ENCODE data around the gene PANK3.
A peak's percentile ranks its signal among the peaks of the same experiment; 100 is the strongest.
"Not testable (repeated sequence)": the region's sequence is repeated elsewhere in the genome, so short reads cannot be mapped to it uniquely, and the experiment has no call there.

Gene PANK3

DNA sequence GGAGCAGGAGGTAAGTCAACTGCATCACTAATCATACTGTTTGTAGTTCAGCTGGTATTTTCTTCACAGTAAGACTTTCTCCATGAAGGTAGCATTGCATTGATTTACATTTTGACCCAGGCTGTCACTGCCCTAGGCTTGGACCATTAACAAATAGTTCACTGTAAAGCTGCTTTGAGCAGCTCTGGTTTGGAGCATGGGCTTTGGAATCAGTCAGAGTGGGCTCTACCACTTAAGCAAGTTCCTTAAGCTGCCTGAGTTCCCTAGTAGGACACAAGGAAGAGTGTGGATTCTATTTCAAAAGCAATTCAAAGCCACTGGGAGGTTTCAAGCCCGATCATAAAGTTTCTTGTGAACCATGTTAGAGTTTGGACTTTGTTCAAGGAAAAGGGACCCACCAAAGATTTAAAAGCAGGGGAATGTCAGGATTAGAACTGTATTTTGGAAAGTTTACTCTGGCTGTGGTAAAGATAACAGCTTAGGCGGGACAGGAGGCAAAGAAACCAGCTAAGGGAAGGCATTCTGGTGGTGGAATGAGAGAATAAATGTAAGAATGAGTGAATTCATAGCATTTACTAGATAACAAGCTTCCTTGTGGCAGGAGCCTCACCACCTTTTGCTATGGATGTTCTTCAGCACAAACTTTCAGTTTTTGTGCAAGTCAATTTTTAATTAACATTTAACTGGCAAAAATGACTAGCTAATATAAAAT, 12.3 kb upstream of the PANK3 start:
- DNase-seq, result no peak

DNA sequence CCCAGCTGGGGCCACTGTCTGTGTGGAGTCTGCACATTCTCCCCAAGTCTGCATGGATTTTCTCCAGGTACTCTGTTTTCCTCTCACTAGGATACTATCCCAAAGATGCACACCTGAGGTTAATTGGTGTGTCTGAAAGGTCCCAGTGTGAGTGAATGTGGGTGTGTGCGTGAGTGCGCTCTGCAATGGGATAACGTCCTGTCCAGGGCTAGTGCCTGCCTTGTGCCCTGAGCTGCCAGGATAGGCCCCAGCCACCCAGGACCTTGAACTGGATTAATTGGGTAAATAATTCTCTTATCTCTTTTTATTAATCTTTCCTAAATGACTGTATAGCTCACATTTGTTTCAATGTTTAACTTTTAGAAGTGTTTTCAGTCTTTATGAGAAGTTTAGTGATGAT, 11.5 kb upstream of the PANK3 start:
- DNase-seq, result no peak

DNA sequence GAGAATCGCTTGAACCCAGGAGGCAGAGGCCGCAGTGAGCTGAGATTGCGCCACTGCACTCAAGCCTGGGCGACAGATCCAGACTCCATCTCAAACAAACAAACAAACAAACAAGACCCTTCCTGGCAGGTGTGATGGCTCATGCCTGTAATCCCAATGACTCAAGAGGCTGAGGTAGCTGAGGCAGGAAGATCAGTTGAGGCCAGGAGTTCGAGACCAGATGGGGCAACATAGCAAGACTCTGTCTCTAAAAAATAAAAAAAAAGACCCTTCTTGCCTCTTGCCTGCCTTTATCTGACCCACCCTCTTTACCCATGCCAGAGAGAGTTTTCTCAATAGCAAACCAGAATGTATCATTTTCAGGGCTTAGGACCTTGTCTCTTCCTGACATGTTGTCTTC, 8.8 kb upstream of the PANK3 start:
- DNase-seq, result no peak

DNA sequence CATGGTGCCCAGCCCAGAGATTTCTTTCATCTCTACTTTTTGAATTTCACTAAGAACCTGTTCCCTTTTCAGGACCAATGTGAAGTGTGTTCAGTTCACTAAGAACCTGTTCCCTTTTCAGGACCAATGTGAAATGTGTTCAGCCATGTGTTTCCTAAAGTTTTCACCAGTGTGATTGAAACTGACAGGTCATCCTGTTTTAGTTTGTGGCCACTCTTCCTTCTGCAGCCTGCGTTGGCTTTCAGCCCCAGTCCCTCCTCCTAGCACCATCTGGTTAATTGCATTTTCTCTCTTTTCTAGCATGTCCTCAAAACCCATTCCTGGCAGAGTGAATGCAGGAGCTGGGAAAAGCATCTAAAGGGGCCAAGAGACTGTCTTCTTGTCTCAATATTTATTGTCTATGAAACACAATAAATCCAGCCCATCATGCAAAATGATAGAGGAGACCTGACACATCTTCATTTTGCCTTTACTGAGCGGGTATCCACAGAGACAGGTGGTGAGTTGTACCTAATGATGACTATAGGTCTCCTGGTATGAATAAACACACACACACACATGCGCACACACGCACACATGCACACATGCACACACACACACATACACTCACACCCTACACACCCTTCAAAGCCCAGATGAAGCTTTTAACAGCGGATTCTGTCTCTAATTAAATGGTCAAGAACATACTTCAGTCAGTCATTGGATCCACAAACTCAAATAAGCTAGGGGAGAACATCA, 6.1 kb upstream of the PANK3 start:
- no peak for DNase-seq

DNA sequence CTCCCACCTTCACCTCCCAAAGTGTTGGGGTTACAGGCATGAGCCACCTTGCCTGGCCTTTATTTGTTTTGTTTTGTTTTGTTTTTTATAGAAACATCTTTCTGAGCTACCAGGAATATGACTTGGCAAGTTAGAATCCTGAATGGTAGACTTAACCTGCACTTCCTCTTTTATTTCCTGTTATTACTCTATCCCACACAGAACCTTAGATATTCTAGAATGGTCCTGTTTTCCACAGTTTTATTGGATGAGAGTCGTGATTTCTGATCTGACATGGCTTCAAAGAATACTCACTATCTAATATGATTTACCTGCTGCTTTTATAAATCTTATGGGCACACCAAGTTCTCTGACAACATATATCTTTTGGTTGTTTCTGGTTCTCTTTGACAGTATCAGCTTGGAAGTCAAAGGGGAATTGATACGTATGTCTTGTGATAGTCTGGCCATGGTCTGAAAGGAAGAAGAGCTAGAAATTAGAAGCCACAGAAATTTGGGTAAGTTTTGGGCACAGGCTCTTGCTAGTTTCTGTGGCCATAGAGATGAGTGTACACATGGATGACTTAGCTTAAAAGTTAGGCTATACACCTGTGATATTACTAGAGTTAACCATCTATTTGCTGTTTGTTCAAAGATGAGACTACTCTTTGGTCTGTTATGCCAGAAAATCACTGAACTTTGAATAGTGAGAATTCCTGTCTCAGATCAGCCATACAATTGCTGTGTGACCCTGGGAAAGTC, 4.7 kb upstream of the PANK3 start:
- no peak for DNase-seq

DNA sequence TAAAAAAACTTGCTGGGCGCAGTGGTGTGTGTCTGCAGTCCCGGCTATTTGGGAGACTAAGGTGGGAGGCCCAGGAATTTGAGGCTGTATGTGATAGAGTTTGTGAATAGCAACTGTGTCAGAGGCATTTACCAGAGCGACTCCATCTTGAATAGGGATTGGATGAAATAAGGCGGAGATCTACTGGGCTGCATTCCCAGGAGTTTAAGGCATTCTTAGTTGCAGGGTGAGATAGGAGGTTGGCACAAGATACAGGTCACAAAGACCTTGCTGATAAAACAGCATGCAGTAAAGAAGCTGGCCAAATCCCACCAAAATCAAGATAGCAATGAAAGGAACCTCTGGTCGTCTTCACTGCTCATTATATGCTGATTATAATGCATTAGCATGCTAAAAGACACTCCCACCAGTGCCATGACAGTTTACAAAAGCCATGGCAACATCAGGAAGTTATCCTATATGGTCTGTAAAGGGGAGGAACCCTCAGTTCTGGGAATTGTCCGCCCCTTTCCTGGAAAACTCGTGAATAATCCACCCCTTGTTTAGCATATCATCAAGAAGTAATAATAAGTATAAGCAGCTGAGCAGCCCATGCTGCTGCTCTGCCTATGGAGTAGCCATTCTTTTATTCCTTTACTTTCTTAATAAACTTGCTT, 1.8 kb upstream of the PANK3 start:
- DNase-seq, result not testable (repeated sequence)

DNA sequence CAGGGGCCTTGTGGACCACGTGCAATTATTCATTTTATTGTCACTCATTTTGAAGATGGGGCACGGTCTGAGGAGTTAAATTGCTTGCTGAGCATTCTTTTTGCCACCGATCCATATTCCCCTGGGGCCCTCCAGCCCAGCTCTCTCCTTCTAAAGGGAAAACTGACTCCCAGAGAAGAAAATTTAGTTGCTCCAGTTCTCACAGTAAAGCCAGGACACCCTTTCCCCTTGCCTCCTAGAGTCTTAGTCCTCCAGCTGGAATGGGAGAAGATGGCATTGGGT, 1.0 kb upstream of the PANK3 start:
- no peak for DNase-seq

DNA sequence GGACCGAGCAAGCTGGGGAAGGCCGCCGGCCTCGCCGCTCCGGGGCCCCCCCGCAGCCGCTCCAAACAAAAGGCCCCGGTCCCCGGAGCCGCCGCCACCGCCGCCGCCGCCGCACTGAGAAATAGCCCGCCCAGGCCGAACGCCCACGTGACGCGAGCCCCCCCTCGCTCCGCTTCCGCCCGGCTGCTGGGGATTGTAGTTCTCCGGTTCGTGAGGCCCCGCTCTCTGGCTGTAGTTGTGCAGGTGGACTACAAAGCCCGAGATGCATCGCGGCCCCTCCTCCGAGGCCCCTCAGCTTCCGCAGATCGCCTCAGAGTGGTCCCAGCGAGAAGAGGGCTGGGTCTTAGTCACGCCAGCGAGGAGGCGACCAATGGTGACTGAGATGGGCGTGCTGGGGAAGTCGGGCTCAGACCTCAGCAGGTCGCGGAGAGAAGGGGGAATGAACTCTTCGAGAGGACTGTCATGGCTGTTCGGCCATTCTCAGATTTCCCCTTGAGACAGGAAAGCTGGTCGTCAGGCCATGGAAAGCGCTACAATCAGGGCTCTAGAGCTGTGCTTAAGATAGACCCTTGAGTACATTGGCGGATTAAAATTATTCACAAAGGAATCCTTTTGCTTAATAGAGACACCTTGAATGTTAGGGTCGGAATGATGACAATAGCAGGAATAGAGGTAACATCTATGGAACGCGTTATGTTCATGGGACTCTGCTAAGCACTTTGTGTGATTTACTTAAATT, 489 bp upstream of the PANK3 start:
- peak; percentile 98 for DNase-seq

DNA sequence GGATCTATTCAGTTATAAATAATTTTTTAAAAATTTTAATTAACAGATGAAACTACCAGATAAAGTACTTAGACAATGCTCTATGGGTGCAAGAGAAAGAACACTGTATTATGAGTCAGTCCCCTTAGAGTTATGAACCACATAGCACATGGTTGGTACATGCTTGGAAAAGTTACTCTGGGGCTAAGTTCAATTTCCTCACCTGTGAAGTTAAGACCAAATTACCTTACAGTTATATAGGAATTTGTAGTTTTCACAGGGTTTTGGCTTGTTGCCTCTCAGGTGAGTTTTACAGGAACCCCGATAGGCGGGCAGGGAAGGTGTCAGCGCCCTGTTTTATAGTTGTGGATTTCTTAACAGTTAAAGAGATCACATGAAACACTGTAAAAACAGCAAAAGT, 1.2 kb downstream of the PANK3 start:
- DNase-seq, result peak; percentile 2

DNA sequence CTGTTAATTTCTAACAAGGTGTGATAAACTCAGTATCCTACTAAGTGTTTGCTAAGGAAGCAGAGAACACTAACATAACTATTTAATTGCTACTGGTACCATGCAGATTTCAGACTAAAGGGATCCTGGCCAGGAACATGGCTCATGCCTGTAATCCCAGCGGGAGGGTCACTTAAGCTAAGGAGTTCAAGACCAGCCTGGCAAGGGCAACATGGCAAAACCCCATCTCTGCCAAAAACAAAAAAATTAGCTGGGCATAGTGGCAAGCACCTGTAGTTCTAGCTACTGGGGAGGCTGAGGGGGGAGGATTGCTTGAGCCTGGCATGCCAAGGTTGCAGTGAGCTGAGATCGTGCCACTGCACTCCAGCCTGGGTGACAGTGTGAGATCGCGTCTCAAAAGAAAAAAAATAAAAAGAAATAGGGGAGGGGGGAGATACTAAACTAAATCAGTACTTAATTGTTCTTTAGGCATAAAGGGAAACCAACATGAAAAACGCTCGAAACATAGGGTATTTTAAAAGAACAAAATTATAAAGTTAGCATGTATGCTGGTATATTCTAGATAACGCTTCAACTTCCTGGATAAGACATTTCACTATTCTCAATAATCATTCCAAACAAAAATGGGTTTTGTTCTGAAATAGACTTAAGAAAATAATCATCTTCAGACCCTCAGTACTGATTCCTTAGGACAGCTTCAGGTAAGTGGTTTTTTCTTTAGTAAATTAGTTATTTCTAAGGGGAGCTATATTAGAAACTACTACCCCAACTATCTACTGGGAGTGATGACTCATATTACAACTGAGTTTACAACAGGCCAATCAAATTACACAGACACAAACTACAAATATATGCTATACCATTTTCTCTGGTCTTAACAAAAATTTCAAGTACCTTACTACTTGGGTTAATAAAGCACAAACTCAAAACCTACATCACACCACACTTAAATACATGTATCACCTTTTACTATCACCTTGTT, 3.5 kb downstream of the PANK3 start:
- no peak for DNase-seq

DNA sequence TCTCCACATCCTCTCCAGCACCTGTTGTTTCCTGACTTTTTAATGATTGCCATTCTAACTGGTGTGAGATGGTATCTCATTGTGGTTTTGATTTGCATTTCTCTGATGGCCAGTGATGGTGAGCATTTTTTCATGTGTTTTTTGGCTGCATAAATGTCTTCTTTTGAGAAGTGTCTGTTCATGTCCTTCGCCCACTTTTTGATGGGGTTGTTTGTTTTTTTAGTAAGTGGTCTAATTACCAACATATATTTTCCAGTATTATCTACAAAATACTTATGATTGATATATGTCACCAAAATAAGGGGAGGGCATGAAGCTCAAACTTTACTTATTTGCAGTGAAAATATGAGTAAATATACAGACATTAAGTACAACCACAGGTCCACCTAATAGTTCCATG, 5.0 kb downstream of the PANK3 start:
- DNase-seq, result not testable (repeated sequence)

DNA sequence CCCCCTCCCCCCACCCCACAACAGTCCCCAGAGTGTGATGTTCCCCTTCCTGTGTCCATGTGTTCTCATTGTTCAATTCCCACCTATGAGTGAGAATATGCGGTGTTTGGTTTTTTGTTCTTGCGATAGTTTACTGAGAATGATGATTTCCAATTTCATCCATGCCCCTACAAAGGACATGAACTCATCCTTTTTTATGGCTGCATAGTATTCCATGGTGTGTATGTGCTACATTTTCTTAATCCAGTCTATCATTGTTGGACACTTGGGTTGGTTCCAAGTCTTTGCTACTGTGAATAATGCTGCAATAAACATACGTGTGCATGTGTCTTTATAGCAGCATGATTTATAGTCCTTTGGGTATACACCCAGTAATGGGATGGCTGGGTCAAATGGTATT, 5.5 kb downstream of the PANK3 start:
- not testable (repeated sequence) for DNase-seq

DNA sequence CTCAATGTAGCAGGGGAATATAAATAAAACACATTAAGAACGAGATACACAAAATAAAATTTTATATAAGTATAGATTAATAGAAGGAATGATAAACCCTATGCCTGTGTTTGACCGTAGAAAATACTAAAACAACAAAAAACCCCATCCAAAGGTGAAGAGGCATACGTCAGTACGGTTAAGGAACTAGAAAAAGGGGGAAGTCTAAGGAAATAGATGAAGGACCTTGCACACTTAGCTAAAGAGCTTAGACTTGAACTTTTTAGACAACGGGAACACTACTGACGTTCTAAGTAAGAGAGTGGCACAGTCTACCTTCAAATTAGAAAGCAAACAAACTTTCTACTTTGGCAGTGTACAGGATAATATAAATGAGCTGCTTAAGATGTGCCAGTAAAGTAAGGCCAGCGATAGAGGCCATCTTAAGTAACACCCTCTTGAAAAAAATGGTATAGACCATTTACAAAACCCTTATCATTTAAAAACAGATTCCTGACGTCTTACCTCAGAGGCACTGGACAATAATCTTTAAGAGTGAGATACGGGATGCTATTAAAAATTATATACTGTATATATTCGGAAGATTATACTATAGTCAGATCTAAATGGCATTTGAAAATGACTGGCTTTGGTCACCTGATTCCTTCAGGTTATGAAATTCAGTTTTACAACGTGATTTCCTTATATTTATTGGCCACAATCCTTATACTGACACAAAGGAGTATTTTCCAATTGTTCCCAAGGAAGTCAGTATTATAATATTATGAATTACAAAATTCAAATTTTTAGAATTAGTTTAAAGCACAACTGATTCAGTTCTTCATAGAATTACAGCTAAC, 8.5 kb downstream of the PANK3 start:
- no peak for DNase-seq

DNA sequence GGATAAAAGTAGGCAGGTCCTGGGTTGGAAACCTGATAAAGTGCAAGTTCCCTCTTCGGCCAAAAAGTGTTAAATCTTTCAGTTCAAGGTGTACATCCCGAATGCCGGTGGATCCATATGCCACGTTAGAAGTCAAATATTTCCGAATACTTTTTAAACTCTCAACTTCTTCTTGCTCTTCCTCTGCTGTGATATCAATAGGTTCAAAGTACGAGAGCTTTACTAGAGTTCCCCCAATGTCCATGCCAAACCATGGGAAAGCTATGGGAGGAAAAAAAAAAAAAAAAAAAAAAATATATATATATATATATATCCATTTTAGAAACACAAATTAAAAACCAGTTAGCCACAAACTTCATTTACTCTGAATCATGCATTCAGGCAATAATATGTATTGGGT, 10.4 kb downstream of the PANK3 start:
- DNase-seq, result no peak

DNA sequence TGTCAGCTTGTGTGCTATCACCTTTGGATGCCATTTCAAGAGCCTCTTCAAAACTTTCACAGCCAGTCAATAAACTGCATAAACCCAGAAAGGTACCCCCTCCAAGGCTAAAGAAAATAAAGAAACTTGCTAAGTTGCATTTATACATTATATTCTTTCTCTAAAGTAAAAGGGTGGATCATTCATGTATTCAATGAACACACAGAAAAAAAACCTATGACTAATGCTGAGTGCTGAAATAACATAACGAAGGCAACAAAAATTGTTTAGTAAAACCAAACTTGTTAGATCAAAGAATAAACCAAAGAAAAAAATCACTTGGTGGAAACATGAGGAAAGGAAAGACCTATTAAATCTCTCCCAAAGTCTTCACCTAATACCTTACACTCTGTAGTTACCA, 15.2 kb downstream of the PANK3 start:
- DNase-seq, result no peak

DNA sequence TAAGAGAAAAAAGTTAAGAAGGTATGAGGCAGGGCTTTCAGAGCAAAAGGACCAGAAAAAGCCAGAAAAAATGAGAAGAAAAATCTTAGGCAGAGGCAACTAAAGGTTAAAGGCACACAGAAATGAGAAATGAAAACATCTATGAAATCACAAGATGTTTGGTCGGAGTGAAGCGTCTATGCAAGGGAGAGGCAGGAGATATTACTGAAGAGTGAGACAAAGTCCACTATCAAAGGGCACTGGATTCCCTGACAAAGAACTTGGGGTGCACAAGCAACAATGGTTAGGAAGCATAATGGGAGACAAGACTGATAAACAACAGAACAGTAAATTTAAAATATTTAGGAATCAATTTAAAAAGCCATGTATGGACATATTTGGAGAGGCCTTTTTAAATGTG, 16.9 kb downstream of the PANK3 start:
- DNase-seq, result no peak

DNA sequence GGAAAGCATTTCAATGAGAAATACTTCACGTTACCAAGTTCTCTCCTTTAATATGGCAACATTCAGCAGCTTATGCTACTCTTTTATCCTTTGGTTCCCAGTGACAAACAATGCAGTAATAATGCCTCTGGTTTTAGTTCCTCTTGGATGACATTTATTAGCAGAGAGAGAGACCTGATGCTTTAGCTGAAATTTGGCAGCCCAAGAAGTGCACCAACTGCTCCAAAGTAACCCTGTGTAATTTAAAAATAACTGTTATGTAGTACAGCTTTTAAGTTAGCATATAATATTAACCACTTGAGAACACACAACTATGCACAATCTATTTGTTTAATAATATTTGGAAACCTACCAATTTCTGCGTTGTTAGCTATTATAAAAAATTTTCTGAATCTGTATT, 21.8 kb downstream of the PANK3 start:
- no peak for DNase-seq

DNA sequence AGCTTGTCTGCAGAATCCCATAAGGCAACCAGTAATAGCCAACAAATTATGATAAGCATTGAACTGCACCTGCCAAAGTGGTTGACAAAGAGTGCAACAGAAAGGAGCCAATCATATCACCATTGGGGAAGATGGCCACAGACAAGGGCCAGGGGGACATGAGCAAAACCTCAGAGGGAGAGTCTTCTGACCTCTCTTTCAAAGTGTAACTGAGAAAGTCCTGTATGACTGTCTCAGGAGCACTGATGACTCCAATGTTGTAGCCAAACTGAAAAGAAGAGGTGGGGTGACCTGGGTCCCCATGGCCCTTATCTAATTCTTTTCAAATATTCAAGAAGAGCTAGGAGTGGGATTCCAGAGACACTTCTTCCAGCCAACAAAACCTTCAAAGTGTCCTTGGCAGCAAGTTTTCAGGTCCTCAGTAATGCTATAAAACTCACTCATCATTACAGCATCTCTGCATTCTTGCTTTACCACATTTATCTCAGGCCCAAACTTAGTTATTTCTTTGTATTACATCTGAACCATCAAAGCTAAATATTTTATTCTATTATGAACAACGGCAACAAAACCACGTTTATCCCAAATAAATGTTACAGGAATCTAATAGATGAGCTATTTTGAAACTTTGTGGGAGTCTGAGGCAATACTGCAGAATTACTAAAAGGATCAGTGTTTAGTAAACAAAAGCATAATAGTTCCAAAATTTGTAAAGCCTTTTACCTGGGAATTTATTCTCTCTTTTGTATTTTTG, 25.6 kb downstream of the PANK3 start:
- DNase-seq, result no peak

DNA sequence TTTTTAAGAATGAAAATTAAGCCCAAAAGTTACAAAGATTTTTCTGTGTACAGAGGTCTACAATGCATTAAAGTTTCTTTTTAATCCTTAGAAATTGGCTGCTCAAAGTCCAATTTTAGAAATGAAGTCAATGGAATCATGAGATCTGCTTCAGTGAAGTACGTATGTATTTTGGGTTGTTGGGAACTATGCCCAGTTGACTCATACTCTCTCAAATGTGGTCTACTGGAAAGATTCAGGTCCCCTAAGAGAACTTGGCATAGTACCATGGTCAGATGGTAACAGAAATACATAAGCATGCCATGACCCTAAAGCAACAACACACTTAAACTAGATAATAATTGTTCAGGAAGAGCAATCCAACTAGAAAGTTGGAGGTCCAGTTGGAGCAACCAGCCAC, 27.0 kb downstream of the PANK3 start:
- DNase-seq, result no peak

DNA sequence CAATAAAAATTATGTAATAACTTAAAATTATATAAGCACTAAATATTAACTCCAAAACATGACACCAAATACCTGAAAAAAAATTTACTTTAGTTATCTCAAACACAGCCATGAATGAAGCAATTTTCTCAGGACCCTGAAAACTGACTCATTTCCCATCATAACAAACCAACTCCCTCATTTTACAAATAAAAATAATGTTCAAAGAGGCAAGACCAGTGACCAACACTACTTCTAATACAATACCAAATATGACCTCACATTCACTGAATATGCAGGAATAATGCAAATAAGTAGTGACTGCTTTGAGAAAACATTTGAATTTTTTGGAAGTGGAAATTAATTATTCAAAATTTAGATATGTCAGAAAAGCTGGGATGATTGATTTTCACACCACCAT, 28.5 kb downstream of the PANK3 start:
- DNase-seq, result no peak

Measured in CD4-positive, alpha-beta T cell treated with Interleukin-4 for 4 hours (primary cell).